Measurements from ENCODE around the gene KPNA5.
"Not testable (repeated sequence)": the region's sequence is repeated elsewhere in the genome, so short reads cannot be mapped to it uniquely, and the experiment has no call there.

The KPNA5 gene

GRCh38 chr6:116703888-116704287 is 22.9 kb downstream of the KPNA5 start:
- DNase-seq (ENCODE audit: low read depth in 2 of 2) = not testable (repeated sequence)

GRCh38 chr6:116705917-116706316 is 24.9 kb downstream of the KPNA5 start:
- no peak for DNase-seq (ENCODE audit: low read depth in 2 of 2)

GRCh38 chr6:116714296-116714695 is 33.3 kb downstream of the KPNA5 start:
- DNase-seq (ENCODE audit: low read depth in 2 of 2) = no peak

- no peak for DNase-seq (ENCODE audit: low read depth in 2 of 2)
Observed at GRCh38 chr6:116714761-116715160, 33.8 kb downstream of the KPNA5 start.

DNA sequence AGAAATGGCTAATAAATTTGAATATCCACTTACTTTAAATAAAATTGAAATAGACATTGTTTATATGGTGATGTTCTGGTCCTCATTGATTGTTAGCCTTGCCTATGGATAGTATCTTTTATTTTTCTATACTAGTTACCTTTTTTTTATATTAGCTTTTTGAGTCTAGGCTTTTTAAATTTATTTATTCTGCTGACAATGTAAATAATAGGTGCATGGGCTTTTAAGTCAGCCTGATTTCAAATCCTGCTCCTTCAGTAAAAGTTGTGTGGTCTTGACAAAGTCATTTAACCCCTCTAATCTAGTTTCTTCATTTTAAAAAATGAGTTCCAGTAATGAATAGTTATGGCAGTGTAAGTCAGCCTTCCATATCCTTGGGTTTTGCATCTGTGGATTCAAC is 45.9 kb downstream of the KPNA5 start:
- no peak for DNase-seq (ENCODE audit: low read depth in 2 of 2)

DNA sequence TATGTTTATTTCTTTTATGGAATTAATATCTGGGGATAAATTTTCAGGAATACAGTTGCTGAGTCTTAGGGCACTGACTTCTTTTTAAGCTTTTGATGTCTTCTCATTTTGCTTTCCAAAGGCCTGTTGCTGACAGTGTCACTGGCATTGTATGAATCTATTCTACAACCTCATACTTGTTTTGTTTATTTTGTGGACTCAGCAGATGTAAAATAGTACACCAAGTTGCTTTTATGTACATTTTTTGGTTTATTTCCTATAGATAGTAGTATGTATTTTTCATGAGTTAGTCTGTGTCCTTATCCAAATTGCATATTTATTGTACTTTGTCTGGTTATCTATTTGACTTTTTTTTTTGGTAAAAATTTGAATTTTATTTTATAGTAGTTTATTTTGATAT is 49.5 kb downstream of the KPNA5 start:
- no peak for DNase-seq (ENCODE audit: low read depth in 2 of 2)

DNA sequence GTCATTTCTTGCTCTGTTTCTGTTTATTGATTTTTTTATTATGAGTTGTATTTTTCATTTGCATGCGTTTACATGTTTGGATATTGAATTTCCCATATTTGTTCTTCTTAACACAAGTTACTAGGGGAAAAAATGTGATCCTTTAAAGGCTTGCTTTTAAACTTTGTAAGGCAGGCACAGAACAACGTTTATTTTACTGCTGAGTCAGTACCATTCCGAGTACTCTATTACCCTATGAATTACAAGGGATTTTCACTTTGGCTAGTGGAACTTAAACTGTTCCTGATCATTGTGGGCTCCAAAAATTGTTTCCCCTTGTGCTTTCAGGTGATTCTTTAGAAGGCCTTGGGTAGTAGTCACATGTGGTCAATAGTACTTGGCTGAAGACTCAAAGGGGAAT is 56.0 kb downstream of the KPNA5 start:
- DNase-seq (ENCODE audit: low read depth in 2 of 2) = no peak

GRCh38 chr6:116740486-116740885 is 59.5 kb downstream of the KPNA5 start:
- not testable (repeated sequence) for DNase-seq (ENCODE audit: low read depth in 2 of 2)

DNA sequence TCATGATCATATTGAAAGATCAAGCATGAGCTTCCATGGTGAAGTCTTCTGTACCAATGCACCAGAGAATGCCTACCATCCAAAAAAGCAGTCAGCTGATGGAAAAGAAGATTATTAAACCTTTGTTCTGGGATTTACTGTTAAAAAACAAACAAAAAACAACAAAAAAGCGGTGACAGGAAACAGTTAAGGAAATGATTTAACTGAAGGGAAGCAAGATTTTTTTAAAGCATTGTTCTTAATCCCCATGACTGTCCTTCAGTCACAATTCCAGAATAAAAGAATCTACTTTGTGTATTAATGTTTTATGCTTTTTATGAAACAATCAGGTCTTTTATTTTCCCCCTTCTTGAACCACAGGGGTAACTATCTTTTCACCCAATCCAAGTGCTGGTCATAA is 60.6 kb downstream of the KPNA5 start:
- DNase-seq (ENCODE audit: low read depth in 2 of 2) = no peak

DNA sequence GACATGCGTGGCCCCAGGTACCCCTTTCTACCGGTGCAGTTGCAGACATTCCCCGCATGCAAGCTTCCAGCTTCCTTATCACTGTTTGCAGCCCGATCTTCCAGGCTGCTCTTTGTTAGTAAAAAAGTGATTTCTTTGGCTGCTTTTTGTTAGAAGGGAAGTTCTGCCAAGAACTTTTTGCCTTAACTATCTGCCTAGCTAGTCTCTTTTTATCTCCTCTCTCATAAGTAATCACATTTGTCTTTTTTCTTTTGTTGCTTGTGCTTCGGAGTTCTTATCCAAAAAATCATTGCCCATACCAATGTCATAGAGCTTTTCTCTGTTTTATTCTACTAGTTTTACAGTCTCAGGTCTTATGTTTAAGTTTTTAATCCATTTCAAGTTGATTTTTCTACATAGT is 64.2 kb downstream of the KPNA5 start:
- no peak for DNase-seq (ENCODE audit: low read depth in 2 of 2)

DNA sequence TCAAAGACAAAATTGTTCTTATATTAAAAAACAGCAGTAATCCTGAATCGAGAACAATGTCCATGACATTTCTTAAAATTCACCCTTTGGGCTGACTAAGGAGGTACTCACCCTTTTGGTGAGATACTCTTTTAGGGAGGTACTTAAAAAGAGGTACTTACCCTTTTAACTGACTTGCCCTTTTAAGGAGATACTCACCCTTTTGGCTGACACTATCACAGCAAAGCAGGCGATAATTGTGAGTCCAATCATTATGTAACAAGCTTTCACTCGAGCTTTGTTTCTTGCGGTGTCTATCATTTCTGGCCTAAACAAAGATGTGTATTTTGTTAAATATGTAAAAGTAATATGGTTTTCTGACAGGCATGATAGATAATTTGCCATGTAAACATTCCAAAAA is 80.8 kb downstream of the KPNA5 start:
- DNase-seq (ENCODE audit: low read depth in 2 of 2) = no peak

GRCh38 chr6:116762235-116762634 is 81.2 kb downstream of the KPNA5 start:
- DNase-seq (ENCODE audit: low read depth in 2 of 2) = no peak

- no peak for DNase-seq (ENCODE audit: low read depth in 2 of 2)
Observed at GRCh38 chr6:116763048-116763447, 82.0 kb downstream of the KPNA5 start.

DNA sequence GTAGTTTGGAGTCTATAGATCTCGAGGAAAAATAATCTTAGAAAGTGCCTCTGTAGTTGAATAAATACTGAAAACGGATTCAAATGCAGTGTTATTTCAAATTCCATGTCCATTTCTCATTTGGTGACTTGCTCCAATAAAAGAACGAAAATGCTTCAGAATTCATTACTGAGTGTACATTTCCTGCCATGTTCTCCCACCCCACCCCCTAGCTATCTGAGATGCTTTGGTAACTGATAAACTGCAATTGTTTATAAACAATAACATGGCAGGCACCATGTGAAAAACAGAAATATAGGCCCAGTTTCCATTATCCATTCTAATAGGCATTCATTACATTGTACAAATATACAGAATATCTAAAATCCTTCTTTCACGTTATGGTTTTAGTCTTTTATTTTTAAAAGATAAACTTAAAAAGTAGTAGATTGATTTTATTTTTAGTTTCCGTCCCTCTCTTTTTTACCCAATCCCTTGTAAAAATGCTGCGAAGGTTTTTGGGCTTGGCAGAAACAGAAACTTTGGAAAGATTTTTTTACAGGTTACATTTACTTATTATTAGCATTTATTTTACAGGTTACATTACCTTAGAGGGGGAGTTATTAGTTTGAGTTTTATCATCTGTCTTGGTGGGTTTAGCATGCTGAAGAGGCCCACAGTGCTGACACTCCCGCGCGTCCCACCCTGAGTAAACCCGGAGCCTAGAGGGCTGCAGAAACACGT is 83.1 kb downstream of the KPNA5 start:
- no peak for DNase-seq (ENCODE audit: low read depth in 2 of 2)

DNA sequence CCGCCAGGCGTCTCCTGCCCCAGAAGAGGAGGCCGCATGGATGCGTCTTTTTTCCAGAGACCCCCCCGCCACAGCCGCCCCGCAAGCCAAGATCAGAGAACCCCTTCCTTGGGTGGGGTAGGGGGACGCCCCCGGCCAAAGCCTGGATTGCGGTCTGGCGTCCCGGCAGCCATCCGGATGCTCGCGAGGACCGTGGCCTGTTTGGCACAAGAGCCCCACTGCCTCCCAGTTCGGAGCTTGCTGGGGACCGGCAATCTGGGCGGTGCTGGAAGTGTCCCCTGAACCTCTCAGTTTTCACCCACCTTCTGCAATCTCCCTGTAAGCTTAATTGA is 83.6 kb downstream of the KPNA5 start:
- no peak for DNase-seq (ENCODE audit: low read depth in 2 of 2)

DNA sequence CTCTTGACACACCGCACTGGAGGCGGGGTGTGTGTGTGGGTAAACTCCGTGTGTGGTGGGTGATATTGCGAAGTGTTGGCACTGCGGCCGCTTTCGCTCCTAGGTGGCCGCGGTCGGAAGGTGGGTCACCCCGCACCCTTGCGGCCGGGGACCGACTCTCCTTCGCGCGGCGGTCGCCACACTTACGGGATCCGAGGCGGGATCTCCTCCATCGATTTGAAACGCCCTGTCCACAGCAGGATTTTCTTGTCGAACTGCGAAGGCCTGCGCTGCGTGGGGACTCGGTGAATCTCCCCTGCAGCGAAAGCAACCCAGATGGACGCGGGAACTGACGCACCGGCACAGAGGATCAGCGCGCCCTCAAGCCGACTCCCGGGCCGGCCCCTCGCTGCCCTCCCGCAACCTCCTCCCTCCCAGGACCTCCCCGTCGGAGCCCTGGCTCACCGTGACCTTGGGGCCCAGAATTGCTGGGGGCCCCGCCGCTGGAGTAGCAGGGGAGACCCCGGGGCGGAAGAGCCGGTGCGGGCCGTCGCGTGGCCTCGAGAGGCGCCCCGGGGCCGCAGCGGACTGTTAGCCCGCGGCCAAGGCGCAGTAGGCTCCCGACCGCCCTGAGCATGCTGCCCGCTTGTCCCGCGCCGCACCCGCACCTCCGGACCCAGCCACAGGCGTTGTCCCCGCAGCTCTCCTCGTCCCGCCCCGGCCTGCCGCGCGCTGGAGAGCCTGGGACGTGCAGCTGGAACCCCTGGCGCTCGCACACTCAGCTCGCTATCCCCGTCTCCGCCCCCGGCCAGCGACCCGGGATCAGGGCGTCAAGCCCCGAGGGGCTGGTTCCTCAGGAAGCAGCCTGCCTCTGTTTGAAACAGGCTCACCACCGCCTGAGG is 84.2 kb downstream of the KPNA5 start, which contains the start of gene FAM162B:
TSS of gene FAM162B (minus strand) at position 759 of the 881 bp plus-strand sequence. CDS start at position 616, 143 bp downstream.
- DNase-seq (ENCODE audit: low read depth in 2 of 2) = no peak

- no peak for DNase-seq (ENCODE audit: low read depth in 2 of 2)
Observed at GRCh38 chr6:116766506-116767176, 85.6 kb downstream of the KPNA5 start.

GRCh38 chr6:116767715-116768114 is 86.7 kb downstream of the KPNA5 start:
- DNase-seq (ENCODE audit: low read depth in 2 of 2) = no peak

DNA sequence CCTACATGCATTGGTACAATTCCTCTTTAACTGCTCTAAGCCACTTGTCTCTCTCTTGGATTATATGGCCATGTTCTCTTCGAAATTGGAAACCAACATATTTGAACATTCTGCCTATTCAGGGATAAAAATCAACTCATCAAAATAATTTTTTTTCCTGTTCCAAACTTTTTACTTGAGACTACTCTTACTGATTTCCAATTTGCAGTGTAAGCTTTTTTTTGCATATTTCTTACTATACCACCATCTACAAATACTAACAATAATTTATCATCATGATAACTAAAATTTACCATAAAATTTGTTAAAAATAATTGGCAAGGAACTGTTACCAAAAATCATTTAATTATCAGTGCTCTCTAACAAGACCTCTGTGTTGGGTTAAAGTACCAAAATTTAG is 91.4 kb downstream of the KPNA5 start:
- no peak for DNase-seq (ENCODE audit: low read depth in 2 of 2)

GRCh38 chr6:116773886-116774285 is 92.9 kb downstream of the KPNA5 start:
- no peak for DNase-seq (ENCODE audit: low read depth in 2 of 2)

DNA sequence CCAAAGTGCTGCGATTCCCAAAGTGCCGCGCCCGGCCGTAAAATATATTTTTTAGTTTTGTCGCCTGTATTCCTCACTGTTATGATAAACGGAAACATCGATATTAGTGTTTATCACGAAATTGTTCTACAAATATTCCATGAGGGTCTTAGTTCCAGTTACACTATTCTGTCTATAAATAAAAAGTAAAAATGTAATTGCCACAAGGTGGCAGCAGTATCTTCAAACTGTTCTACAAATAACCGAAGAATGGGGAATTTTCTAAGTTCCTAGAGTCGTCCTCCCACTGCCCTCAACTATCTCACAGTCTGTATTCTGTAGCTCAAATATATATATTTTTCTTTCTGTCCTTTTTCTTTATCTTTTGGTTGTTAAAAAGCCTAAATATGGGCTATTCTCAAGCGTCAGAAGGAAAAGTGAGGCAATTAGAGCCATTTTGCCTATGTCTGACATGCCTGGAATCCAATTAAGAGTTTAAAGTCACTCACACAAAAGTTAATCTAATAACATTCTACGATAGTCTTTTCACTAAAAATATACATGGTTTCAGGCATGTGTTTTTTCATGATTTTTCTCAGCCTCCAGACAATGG is 98.7 kb downstream of the KPNA5 start:
- no peak for DNase-seq (ENCODE audit: low read depth in 2 of 2)

- no peak for DNase-seq (ENCODE audit: low read depth in 2 of 2)
Observed at GRCh38 chr6:116783852-116784251, 102.8 kb downstream of the KPNA5 start.

All from stimulated activated CD8-positive, alpha-beta memory T cell treated with anti-CD3 and anti-CD28 coated beads, Interleukin-2, amount 100 ng/mL, for 48 hours (primary cell).